OCI-LY7 (cell line): ENCODE data around the gene NDUFS8. TPM values are rescaled to one million over a fixed set of nuclear protein-coding genes. Genes with fewer than 3 reads are reported as not detected.
A peak's percentile ranks its signal among the peaks of the same experiment; 100 is the strongest.

Source experiments
- BruUV-seq: library from RNA; stranded (reverse); fragments of 400-500 nt; replicated peaks from 2 replicates; lab custom pipeline; 2021; lab: Mats Ljungman, UMichigan
- CTCF ChIA-PET: fragments of 300-600 bp; sonication (Branson Sonifier 250); formaldehyde crosslinking; loops from one replicate; lab custom pipeline; 2022; ENCODE audit warnings: antibody characterized with exemption; ENCODE audit not compliant: unreplicated experiment; lab: Charles Lee
- POLR2A ChIA-PET: fragments of 300-600 bp; sonication (Branson Sonifier 250); formaldehyde crosslinking; loops from one replicate; lab custom pipeline; 2022; ENCODE audit warnings: antibody characterized with exemption; lab: Charles Lee
- DNase-seq: peaks from one replicate; pipeline ENCODE4 v3.0.0-alpha.2; 2015; ENCODE audit warnings: low spot score
- H2AFZ ChIP-seq: fragments of 200-600 bp; sonication (generic), shearing (Covaris generic); 2 replicates; pipeline ENCODE4 v1.6.1; 2014; ENCODE audit warnings: mild to moderate bottlenecking, antibody characterized with exemption, low read length, moderate library complexity
- H3K27ac ChIP-seq: fragments of 200-600 bp; sonication (generic); 2 replicates; pipeline ENCODE4 v1.5.1; 2014; ENCODE audit warnings: mixed run types, low read depth, mild to moderate bottlenecking, moderate library complexity, low read length, inconsistent platforms; ENCODE audit not compliant: poor library complexity, severe bottlenecking
- H3K36me3 ChIP-seq: fragments of 200-600 bp; sonication (generic); 2 replicates; pipeline ENCODE4 v1.6.1; 2014; ENCODE audit warnings: mild to moderate bottlenecking, antibody characterized with exemption, low read length, moderate library complexity, mixed read lengths; ENCODE audit not compliant: insufficient read depth
- H3K4me1 ChIP-seq: fragments of 200-600 bp; sonication (generic); 2 replicates; pipeline ENCODE4 v1.5.1; 2014; ENCODE audit warnings: mild to moderate bottlenecking, low read length; ENCODE audit not compliant: insufficient read depth, poor library complexity, severe bottlenecking
- H3K4me2 ChIP-seq: fragments of 200-600 bp; sonication (generic); 2 replicates; pipeline ENCODE4 v1.6.1; 2014; ENCODE audit warnings: mild to moderate bottlenecking, low read length
- H3K4me3 ChIP-seq: fragments of 200-600 bp; sonication (generic); 2 replicates; pipeline ENCODE4 v1.5.1; 2014; ENCODE audit warnings: mild to moderate bottlenecking, low read depth, low read length; ENCODE audit not compliant: poor library complexity, severe bottlenecking
- H3K79me2 ChIP-seq: fragments of 200-600 bp; sonication (generic); 2 replicates; pipeline ENCODE4 v1.6.1; 2016; ENCODE audit warnings: low read depth, mild to moderate bottlenecking, low read length, moderate library complexity, mixed read lengths; ENCODE audit not compliant: insufficient read depth
- H3K9me2 ChIP-seq: fragments of 200-600 bp; sonication (generic); 2 replicates; pipeline ENCODE4 v1.6.1; 2016; ENCODE audit warnings: mild to moderate bottlenecking, low read length, mixed read lengths; ENCODE audit not compliant: insufficient read depth
- H3K9me3 ChIP-seq: fragments of 200-600 bp; sonication (generic); 2 replicates; pipeline ENCODE4 v1.6.1; 2014; ENCODE audit warnings: mild to moderate bottlenecking, mixed run types, low read length, mixed read lengths
- H4K20me1 ChIP-seq: fragments of 200-600 bp; sonication (generic); 2 replicates; pipeline ENCODE4 v1.6.1; 2014; ENCODE audit warnings: mild to moderate bottlenecking, antibody characterized with exemption, low read length, moderate library complexity, mixed read lengths; ENCODE audit not compliant: insufficient read depth
- CTCF ChIP-seq: fragments of 200-600 bp; sonication (generic); conservative IDR thresholded peaks from 2 replicates; pipeline ENCODE4 v1.5.1; 2014; ENCODE audit warnings: mild to moderate bottlenecking, antibody characterized with exemption, low read length, moderate library complexity, mixed read lengths
- EZH2phosphoT487 ChIP-seq: fragments of 200-600 bp; sonication (generic); IDR thresholded peaks from 2 replicates; pipeline ENCODE4 v1.6.1; 2018; ENCODE audit warnings: low read depth, borderline replicate concordance, mild to moderate bottlenecking, mixed run types, antibody characterized with exemption, low read length, moderate library complexity, mixed read lengths
- intact Hi-C: fragments of 100-400 bp; cut with micrococcal nuclease; formaldehyde crosslinking; loops from one replicate; pipeline ENCODE4 v1.10.0; 2022; ENCODE audit not compliant: unreplicated experiment
- total RNA-seq, 2 experiments: library from RNA; depleted of rRNA in 1 of 2; stranded (reverse); fragments of >200 nt in 1 of 2; shearing (Covaris generic) in 1 of 2; gene quantifications; 2 replicates each; pipeline ENCODE4 v1.2.3, GENCODE V29; 2014 to 2022

The NDUFS8 gene
- total RNA-seq, 2 experiments from 2014 or later = 126 to 173 TPM

GRCh38 chr11:68016161-68016903, 14.1 kb upstream of the NDUFS8 start:
- ChIA-PET POLR2A (no interaction called here), CTCF (no interaction called here)
- Histone ChIP-seq H3K9me3 (no peaks in the 10 kb centered on the region), H2AFZ (no peak overlapping the region), H3K27ac (no peak overlapping the region), H3K4me3 (no peak overlapping the region), H3K4me2 (no peak overlapping the region), H4K20me1 (no peaks in the 10 kb centered on the region), H3K4me1 (no peaks in the 10 kb centered on the region), H3K36me3 (no peaks in the 10 kb centered on the region), H3K9me2 (no peaks in the 10 kb centered on the region), H3K79me2 (no peaks in the 10 kb centered on the region)
- intact Hi-C loops = no loop called here
- TF ChIP-seq CTCF (0 out of 2 replicates have a peak, but pooled peaks have one; percentile 9), EZH2phosphoT487 (no peak)
- no TSS peak for BruUV-seq
- DNase-seq = no peak

GRCh38 chr11:68016904-68017817, 13.3 kb upstream of the NDUFS8 start:
- no peaks in the 10 kb centered on the region for H3K9me2 ChIP-seq
- no peak for DNase-seq
- H2AFZ ChIP-seq = no peak overlapping the region
- no peak overlapping the region for H3K4me2 ChIP-seq
- no peak for TF ChIP-seq EZH2phosphoT487
- no peak for TF ChIP-seq CTCF
- no TSS peak for BruUV-seq
- H3K27ac ChIP-seq = no peak overlapping the region
- no peak overlapping the region for H3K4me3 ChIP-seq
- no peaks in the 10 kb centered on the region for H3K36me3 ChIP-seq
- H3K4me1 ChIP-seq = no peaks in the 10 kb centered on the region
- ChIA-PET POLR2A (no interaction called here), CTCF (no interaction called here)
- no peaks in the 10 kb centered on the region for H3K9me3 ChIP-seq
- no peaks in the 10 kb centered on the region for H3K79me2 ChIP-seq
- H4K20me1 ChIP-seq = no peaks in the 10 kb centered on the region
- intact Hi-C loops = no loop called here
